Uterus (tissue), 2 donors: ENCODE data around the gene PIK3C2A.

ENCODE experiments used
- POLR2A ChIP-seq, 2 donors: fragments of 450-650 bp; IDR thresholded peaks; one replicate each; pipeline ENCODE4 v1.6.1; 2016; ENCODE audit warnings: antibody characterized with exemption in 2 of 2, mild to moderate bottlenecking in 1 of 2, moderate library complexity in 1 of 2
- TF ChIP-seq, protein P1 (sequence below), 4 experiments: fragments of 200-600 bp in 2 of 4; fragments of 450-650 bp in 2 of 4; sonication (generic) in 2 of 4; IDR thresholded peaks; one replicate each; pipeline ENCODE4 v1.5.1; 2016 to 2019; ENCODE audit warnings: antibody characterized with exemption in 4 of 4, mild to moderate bottlenecking in 2 of 4, moderate library complexity in 1 of 4

DNA sequence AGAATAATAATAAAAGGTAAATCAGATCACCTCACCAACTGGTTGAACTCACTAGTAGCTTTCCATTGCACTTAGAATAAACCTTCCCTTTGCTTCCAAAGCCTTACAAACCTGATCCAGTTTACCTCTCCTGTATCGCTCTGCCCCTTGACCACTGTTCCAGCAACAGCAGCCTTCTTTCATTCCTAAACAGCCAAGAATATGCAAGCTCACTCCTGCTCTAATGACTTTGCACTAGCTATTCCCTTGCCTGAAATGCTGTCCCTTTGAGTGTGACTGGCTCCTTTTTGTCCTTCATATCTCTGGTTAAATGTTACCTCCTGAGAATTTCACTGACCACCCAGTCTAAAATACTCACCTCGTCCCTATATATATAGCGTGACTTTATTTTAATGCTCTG, 9.6 kb upstream of the PIK3C2A start:
- TF ChIP-seq, protein P1, sequence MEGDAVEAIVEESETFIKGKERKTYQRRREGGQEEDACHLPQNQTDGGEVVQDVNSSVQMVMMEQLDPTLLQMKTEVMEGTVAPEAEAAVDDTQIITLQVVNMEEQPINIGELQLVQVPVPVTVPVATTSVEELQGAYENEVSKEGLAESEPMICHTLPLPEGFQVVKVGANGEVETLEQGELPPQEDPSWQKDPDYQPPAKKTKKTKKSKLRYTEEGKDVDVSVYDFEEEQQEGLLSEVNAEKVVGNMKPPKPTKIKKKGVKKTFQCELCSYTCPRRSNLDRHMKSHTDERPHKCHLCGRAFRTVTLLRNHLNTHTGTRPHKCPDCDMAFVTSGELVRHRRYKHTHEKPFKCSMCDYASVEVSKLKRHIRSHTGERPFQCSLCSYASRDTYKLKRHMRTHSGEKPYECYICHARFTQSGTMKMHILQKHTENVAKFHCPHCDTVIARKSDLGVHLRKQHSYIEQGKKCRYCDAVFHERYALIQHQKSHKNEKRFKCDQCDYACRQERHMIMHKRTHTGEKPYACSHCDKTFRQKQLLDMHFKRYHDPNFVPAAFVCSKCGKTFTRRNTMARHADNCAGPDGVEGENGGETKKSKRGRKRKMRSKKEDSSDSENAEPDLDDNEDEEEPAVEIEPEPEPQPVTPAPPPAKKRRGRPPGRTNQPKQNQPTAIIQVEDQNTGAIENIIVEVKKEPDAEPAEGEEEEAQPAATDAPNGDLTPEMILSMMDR (IDR thresholded peaks at IDR 0.05): no peak
- no peak for TF ChIP-seq POLR2A (IDR thresholded peaks at IDR 0.05)
